ENCODE measurements around the gene MTG2. TPM values are rescaled to one million over a fixed set of nuclear protein-coding genes. Genes with fewer than 3 reads are reported as not detected.

The MTG2 gene
- total RNA-seq, 1 donor from 2014 or later = 24.0 TPM

DNA sequence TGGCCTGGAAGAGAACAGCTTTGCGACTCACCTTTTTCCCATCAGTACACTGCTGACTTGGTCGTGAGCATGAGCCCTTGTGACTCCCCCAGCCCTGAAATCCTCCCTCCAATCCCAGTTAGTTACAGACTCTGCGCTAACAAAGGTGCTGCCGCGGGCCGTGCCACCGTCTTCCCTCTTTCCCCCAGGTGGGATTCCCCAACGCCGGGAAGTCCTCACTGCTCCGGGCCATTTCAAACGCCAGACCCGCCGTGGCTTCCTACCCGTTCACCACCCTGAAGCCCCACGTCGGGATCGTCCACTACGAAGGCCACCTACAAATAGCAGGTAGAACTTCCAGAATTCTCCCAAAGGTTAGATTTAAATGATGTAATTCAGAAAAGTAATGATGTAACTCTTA lies 16.1 kb downstream of the MTG2 start:
- H3K4me3 ChIP-seq (ENCODE audit: low read depth, low read length) = no peak overlapping the region
- peaks cover 32% of the 10 kb centered on the region for H3K36me3 ChIP-seq (ENCODE audit: control insufficient read depth, insufficient read depth, low read length)
- no peak for FAIRE-seq
- DNase-seq (ENCODE audit: low read depth) = no peak
- TF ChIP-seq, protein P1, sequence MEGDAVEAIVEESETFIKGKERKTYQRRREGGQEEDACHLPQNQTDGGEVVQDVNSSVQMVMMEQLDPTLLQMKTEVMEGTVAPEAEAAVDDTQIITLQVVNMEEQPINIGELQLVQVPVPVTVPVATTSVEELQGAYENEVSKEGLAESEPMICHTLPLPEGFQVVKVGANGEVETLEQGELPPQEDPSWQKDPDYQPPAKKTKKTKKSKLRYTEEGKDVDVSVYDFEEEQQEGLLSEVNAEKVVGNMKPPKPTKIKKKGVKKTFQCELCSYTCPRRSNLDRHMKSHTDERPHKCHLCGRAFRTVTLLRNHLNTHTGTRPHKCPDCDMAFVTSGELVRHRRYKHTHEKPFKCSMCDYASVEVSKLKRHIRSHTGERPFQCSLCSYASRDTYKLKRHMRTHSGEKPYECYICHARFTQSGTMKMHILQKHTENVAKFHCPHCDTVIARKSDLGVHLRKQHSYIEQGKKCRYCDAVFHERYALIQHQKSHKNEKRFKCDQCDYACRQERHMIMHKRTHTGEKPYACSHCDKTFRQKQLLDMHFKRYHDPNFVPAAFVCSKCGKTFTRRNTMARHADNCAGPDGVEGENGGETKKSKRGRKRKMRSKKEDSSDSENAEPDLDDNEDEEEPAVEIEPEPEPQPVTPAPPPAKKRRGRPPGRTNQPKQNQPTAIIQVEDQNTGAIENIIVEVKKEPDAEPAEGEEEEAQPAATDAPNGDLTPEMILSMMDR (IDR thresholded peaks at IDR 0.05; ENCODE audit: insufficient read depth, low read length, severe bottlenecking) = no peak
- H3K27me3 ChIP-seq (ENCODE audit: control insufficient read depth, insufficient read depth, low read length) = no peaks in the 10 kb centered on the region

DNA sequence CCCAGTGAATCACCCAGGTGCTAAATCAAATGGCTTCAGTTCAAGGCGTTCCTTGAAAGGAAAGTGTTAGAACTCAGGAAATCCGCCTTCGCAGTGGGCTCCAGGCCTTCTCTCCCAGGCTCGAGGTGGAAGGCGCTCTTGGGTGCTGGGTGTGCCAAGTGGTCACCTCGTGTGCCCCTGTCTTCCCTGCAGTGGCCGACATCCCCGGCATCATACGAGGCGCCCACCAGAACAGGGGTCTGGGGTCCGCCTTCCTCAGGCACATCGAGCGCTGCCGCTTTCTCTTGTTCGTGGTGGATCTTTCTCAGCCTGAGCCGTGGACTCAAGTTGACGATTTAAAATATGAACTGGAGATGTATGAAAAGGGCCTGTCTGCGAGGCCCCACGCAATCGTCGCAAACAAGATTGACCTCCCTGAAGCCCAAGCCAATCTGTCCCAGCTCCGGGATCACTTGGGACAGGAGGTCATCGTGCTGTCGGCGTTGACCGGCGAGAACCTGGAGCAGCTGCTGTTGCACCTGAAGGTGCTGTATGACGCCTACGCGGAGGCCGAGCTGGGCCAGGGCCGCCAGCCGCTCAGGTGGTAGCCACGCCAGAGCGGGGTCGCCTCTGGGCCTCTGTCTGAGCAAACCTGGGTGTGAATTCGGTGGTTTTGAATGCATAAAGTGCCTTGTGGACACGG lies 17.8 kb downstream of the MTG2 start:
- Histone ChIP-seq H3K4me3 (ENCODE audit: low read depth, low read length) (no peak overlapping the region), H3K36me3 (ENCODE audit: control insufficient read depth, insufficient read depth, low read length) (peaks cover 31% of the 10 kb centered on the region), H3K27me3 (ENCODE audit: control insufficient read depth, insufficient read depth, low read length) (no peaks in the 10 kb centered on the region)
- TF ChIP-seq, protein P1 (IDR thresholded peaks at IDR 0.05; ENCODE audit: insufficient read depth, low read length, severe bottlenecking) = no peak
- no peak for FAIRE-seq
- no peak for DNase-seq (ENCODE audit: low read depth)

DNA sequence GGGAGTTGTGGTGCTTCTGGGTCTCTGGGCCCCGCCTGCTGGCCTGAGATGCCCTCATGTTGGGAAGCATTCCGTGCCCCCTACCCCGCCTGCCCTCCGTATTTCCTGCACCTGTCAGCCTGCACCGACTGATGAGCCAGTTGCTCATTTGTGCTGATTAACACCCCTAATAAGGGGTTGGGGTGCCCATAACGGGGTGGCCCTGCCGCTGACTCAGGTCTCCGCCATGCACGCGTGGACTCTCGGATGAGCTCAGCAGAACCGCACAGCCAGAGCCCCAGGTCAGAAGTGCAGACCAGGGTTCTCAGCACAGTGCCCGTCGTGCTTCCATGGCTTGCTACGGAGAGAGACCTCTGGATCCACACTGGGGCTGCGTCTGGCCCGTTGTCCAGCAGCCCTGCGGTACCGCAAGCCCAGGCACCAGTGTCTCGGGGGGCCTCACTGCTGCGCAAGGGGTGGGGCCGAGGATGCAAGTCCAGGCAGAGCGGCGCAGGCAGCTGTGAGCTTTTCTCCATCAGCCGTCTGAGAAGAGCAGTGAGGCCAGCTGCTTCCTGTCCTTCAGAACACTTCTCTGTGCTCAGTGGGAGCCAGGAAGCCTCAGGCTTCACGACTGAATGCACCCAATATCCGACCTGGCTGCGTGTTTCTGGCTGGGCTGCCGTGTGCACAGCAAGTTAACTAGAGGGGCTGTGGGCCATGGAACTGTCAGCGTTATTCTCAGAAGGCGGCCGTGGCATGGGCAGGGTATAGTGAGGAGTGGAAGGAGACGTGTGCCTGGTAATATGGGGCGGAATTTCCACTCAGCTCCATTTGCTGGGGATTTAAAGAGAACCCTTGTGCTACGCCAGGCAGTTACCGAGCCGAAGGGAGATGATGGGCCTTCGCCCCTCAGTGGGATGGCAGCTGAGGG lies 18.6 kb downstream of the MTG2 start:
- no peaks in the 10 kb centered on the region for H3K27me3 ChIP-seq (ENCODE audit: control insufficient read depth, insufficient read depth, low read length)
- FAIRE-seq = no peak
- peaks cover 29% of the 10 kb centered on the region for H3K36me3 ChIP-seq (ENCODE audit: control insufficient read depth, insufficient read depth, low read length)
- no peak for DNase-seq (ENCODE audit: low read depth)
- no peak overlapping the region for H3K4me3 ChIP-seq (ENCODE audit: low read depth, low read length)
- TF ChIP-seq, protein P1 (IDR thresholded peaks at IDR 0.05; ENCODE audit: insufficient read depth, low read length, severe bottlenecking) = no peak

DNA sequence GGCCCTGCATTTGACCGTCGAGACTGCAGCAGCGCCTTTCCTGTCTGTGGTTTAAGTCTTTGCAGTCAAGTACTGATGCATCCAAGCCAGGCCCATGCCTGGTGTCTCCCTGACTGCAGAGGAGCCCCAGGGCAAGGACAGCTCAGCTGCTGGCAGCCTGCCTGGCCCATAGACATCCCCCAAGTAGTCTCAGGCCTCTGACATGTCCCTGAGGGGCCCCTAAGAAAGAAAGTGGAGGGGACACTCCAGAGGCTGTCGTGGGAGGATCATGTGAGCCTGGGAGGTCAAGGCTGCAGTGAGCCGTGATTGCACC lies 19.2 kb downstream of the MTG2 start:
- no peak for FAIRE-seq
- no peak for DNase-seq (ENCODE audit: low read depth)
- Histone ChIP-seq H3K27me3 (ENCODE audit: control insufficient read depth, insufficient read depth, low read length) (no peaks in the 10 kb centered on the region), H3K4me3 (ENCODE audit: low read depth, low read length) (no peak overlapping the region), H3K36me3 (ENCODE audit: control insufficient read depth, insufficient read depth, low read length) (peaks cover 29% of the 10 kb centered on the region)
- TF ChIP-seq, protein P1 (IDR thresholded peaks at IDR 0.05; ENCODE audit: insufficient read depth, low read length, severe bottlenecking) = no peak

DNA sequence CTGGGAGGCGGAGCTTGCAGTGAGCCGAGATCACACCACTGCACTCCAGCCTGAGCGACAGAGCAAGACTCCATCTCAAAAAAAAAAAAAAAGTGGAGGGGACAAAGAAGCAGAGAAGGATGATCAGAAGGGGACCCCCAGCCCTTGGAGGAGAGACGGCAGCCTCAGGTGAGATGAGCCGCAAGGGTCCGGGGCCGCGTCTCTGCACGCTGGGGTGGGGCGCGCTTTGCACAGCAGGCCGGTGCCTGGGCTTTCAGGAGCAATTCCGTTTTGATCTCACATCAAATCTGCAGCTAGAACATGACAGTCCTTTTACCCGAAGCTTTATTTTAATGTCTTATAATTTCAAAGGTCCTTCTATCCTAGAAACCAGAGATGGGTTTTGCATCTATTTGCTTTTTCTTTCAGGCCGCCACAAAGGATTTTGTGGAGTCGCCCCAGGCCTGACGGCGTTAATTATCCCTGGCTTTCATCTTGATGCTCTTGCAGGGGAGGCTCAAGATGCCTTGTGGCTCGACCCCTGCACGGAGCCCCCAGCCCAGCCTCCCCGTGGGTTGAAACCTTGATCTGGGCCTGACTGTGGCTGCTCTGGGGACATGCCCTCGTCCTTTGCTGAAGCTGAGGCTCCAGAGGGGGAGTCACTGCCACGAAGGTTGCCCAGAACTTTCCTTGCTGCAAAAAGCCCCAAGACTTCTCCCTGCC lies 20.0 kb downstream of the MTG2 start:
- no peak for DNase-seq (ENCODE audit: low read depth)
- no peak overlapping the region for H3K4me3 ChIP-seq (ENCODE audit: low read depth, low read length)
- H3K27me3 ChIP-seq (ENCODE audit: control insufficient read depth, insufficient read depth, low read length) = no peaks in the 10 kb centered on the region
- TF ChIP-seq, protein P1 (IDR thresholded peaks at IDR 0.05; ENCODE audit: insufficient read depth, low read length, severe bottlenecking) = no peak
- H3K36me3 ChIP-seq (ENCODE audit: control insufficient read depth, insufficient read depth, low read length) = peaks cover 26% of the 10 kb centered on the region
- no peak for FAIRE-seq

Measured in bronchial epithelial cell (primary cell).